Erythroblast (primary cell): ENCODE data around the gene KIF2A.

Experiments used
- GATA1 ChIP-seq: IDR thresholded peaks from 2 replicates; pipeline ENCODE4 v1.6.1; 2011; ENCODE audit warnings: low read depth, mild to moderate bottlenecking, control low read depth, low read length, moderate library complexity
- POLR2A ChIP-seq: IDR thresholded peaks from 2 replicates; pipeline ENCODE4 v1.6.1; 2011; ENCODE audit warnings: mild to moderate bottlenecking, low read length

- TF ChIP-seq POLR2A, result no peak
- TF ChIP-seq GATA1, result no peak
Measured at GRCh38 chr5:62342476-62342837, 36.5 kb downstream of the KIF2A start.
